HG02884 (cell line): Measurements from ENCODE around the gene NDUFA11.
"Not testable (repeated sequence)": the region's sequence is repeated elsewhere in the genome, so short reads cannot be mapped to it uniquely, and the experiment has no call there.

Experiments used
- ATAC-seq: cut with Tn5 transposase; IDR thresholded peaks from one replicate; pipeline ENCODE4 v1.9.1; 2021; ENCODE audit warnings: mild to moderate bottlenecking, moderate library complexity; ENCODE audit not compliant: unreplicated experiment

Gene NDUFA11

DNA sequence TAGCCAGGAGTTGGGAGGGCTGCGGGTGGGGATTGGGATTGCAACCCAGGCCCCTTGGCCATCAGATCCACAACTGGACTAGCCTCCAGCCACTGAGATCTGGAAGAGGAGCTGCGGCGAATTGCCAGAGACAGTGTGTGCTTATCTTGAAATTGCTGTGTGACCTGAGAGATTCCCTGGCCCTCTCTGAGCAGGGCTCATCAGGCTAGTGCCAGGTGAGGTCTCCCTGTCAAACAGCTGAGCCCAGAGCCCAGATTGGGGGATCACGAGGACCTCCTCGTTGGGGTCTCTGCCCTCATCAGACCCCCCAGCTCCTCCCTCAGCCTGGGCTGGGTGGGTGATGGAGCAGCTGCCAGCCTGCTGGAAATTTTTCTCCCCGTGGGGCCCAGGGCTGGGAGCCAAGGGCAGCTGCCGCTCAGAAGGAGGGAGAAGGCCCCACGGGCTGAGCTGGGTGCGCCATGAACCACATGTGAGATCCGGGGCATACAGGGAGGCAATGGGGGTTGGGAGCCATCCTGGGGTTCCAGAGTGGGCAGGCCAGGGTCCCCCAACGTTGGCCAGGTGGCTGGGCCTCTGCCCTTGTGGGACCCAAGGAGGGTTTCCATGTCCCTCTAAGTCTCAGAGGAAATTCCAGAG is 40.4 kb downstream of the NDUFA11 start:
- ATAC-seq, result no peak

DNA sequence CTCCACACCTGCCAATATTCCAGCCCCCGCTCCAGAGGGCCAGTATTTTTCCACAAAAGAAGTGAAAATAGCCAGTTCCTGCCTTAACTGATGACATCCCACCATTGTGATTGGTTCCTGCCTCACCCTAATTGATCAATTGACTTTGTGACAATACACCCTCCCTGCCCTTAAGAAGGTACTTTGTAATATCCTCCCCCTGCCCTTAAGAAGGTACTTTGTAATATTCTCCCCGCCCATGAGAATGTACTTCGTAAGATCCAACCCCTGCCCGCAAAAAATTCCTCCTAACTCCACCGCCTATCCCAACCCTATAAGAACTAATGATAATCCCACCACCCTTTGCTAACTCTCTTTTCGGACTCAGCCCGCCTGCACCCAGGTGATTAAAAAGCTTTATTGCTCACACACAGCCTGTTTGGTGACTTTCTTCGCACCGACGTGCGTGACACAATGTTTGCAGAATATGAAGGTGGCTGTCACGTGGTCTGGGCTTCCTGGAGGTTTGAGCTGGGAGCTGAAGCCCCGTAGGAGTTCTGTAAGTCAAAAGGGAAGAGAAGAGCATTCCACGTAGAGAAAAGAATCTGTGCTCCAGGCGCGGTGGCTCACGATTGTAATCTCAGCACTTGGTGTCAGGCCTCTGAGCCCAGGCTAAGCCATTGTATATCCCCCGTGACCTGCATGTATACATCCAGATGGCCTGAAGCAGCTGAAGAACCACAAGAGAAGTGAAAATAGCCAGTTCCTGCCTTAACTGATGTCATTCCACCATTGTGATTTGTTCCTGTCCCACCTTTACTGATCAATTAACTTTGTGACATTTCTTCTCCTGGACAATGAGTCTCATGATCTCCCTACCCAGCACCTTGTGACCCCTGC is 46.1 kb downstream of the NDUFA11 start:
- ATAC-seq, result no peak

DNA sequence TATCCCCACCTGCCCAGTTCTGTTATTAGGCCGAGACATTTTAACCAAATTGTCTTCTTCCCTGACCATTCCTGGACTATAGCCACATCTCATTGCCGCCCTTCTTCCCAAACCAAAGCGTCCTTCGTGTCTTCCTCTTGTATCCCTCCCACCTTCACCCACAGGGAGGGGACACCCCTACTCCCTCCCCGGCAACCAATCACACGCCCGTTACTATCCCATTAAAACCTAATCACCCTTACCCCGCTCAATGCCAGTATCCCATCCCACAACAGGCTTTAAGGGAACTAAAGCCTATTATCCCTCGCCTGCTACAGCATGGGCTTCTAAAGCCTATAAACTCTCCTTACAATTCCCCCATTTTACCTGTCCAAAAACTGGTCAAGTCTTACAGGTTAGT is 48.4 kb downstream of the NDUFA11 start:
- ATAC-seq, result not testable (repeated sequence)

DNA sequence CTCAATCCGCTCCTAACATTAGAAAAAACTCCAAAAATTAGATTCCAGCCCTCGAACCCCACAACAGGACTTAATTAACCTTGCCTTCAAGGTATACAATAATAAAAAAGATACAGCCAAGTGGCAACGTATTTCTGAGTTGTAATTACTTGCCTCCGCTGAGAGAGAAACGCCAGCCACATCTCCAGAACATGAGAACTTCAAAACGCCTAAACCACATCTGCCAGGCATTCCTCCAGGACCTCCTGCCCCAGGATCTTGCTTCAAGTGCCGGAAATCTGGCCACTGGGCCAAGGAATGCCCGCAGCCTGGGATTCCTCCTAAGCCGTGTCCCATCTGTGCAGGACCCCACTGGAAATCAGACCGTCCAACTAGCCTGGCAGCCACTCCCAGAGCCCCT is 49.5 kb downstream of the NDUFA11 start:
- not testable (repeated sequence) for ATAC-seq

DNA sequence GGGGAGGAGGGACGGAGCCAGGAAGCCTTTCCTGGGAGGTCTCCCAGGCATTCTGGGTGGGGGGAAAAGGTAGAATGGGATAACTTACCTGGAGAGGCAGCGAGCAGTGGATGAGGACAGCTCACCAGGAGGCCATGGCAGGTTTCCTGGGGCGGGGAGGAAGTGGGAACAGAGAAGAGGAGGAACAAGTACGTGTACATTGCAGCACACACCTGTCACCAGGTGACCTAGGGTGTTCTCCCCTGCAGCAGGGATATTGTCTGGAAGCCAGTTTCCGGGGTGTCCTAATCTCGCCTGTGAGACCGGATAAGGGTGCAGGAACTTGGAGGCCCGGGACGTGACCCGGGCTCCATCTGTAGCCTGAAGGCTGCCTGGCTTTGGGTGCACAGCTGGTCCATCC is 52.3 kb downstream of the NDUFA11 start, which contains the start of gene FUT3:
FUT3 (minus strand) TSS at position 148 of the 400 bp plus-strand sequence.
- ATAC-seq, result no peak

DNA sequence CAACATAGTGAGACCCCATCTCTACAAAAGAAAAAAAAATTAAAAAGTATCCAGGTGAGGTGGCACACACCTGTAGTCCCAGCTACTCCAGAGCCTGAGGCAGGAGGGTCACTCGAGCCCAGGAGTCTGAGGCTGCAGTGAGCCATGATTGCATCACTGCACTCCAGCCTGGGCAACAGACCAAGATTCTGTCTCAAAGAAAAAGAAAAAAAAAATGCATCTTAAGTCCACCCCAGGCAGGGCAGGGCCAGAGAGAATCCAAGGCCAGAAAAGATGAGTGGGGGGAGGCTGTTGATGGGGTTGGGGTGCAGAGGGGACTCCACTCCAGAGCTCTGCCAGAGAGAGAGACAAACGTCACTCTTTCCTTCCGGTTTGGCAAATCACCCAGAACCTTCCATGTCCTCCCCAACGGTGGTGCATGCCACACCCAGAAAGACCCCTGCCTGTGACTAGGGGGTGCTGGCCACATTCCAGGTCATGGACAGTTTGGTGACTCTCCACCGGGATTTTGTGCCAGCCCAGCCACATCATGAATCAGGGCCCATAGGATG is 52.8 kb downstream of the NDUFA11 start:
- ATAC-seq, result no peak

DNA sequence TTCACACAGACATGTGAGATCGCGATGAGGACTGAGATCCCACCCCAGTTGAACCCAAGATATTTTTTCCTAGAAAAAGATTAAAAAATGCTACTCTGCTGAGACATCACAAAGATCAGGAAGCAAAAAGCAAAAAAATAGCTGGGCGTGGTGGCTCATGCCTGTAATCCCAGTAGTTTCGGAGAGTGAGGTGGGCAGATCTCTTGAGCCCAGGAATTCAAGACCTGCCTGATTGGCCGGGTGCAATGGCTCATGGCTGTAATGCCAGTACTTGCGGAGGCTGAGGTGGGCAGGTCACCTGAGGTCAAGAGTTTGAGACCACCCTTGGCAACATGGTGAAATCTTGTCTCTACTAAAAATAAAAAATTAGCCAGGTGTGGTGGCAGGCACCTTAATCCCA is 53.4 kb downstream of the NDUFA11 start:
- ATAC-seq, result no peak

DNA sequence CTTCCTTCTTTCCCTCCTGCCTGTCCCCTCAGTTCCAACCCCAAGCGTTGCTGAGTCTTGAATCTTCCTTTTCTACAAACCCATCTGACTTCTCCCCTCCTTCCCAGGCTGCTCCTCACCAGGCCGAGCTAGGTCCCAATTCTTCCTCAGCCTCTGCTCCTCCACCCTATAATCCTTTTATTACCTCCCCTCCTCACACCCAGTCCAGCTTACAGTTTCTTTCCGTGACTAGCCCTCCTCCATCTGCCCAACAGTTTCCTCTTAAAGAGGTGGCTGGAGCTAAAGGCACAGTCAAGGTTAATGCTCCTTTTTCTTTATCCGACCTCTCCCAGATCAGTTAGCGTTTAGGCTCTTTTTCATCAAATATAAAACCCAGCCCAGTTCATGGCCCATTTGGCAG is 55.0 kb downstream of the NDUFA11 start:
- not testable (repeated sequence) for ATAC-seq

DNA sequence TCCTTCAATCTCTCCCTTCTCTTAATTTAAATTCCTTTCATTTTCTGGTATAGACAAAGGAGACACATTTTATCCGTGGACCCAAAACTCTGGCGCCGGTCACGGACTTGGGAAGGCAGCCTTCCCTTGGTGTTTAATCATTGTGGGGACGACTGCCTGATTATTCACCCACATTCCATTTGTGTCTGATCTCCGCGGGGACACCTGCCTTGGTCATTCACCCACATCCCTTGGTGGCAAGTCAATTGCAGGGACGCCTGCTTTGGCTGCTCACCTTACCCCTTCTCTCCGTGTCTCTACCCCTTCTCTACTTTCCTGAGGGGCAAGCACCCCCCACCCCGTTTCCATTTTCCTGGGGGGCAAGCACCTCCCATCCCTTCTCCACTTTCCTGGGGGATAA is 55.7 kb downstream of the NDUFA11 start:
- not testable (repeated sequence) for ATAC-seq
